Measurements from ENCODE around the gene FAM219B.

Gene FAM219B

GRCh38 chr15:74878273-74878672 is 28.4 kb downstream of the FAM219B start:
- no peaks in the 10 kb centered on the region for H3K36me3 Mint-ChIP-seq (ENCODE audit: low read depth)
- H3K9me3 Mint-ChIP-seq: no peaks in the 10 kb centered on the region
- peaks cover 15% of the 10 kb centered on the region for H3K27me3 Mint-ChIP-seq (ENCODE audit: low read depth)
- no peak overlapping the region for H3K4me3 Mint-ChIP-seq
- TF ChIP-seq CTCF (IDR thresholded peaks at IDR 0.05; ENCODE audit: unreplicated experiment in 3 of 3): no peak
- no peak overlapping the region for H3K27ac Mint-ChIP-seq
- H3K4me1 Mint-ChIP-seq: no peaks in the 10 kb centered on the region

- Mint-ChIP-seq H3K36me3 (ENCODE audit: low read depth) (peaks cover 4% of the 10 kb centered on the region), H3K27ac (peak overlapping the region; percentile 73 to 89 (median 84)), H3K4me1 (peaks cover 29% of the 10 kb centered on the region), H3K27me3 (ENCODE audit: low read depth) (peaks cover 10% of the 10 kb centered on the region), H3K4me3 (peak overlapping the region; percentile 91 to 94 (median 91)), H3K9me3 (no peaks in the 10 kb centered on the region)
- TF ChIP-seq CTCF (IDR thresholded peaks at IDR 0.05; ENCODE audit: unreplicated experiment in 3 of 3): no peak
These were observed 32.8 kb downstream of the FAM219B start for GRCh38 chr15:74873756-74874424.

- Mint-ChIP-seq H3K4me3 (peak within 1 kb of the TSS; percentile 91 to 94 (median 91)), H3K27me3 (ENCODE audit: low read depth) (peaks cover 10% of the 10 kb centered on the region), H3K9me3 (no peaks in the 10 kb centered on the region), H3K27ac (peak within 1 kb of the TSS; percentile 73 to 89 (median 84)), H3K36me3 (ENCODE audit: low read depth) (peaks cover 8% of the 10 kb centered on the region), H3K4me1 (peaks cover 31% of the 10 kb centered on the region)
- no peak for TF ChIP-seq CTCF (IDR thresholded peaks at IDR 0.05; ENCODE audit: unreplicated experiment in 3 of 3)
These were observed 33.5 kb downstream of the FAM219B start, which contains the start of gene SCAMP2 for GRCh38 chr15:74873036-74873755. TSS of gene SCAMP2 (minus strand) at chr15:74873365. CDS start at chr15:74873255, 110 bp downstream.

- Mint-ChIP-seq H3K4me1 (peaks cover 37% of the 10 kb centered on the region), H3K9me3 (no peaks in the 10 kb centered on the region), H3K27ac (peak overlapping the region; percentile 73 to 89 (median 84)), H3K27me3 (ENCODE audit: low read depth) (peaks cover 10% of the 10 kb centered on the region), H3K36me3 (ENCODE audit: low read depth) (peaks cover 14% of the 10 kb centered on the region), H3K4me3 (peak overlapping the region; percentile 91 to 94 (median 91))
- no peak for TF ChIP-seq CTCF (IDR thresholded peaks at IDR 0.05; ENCODE audit: unreplicated experiment in 3 of 3)
These were observed 34.0 kb downstream of the FAM219B start for GRCh38 chr15:74872702-74873035.

- Mint-ChIP-seq H3K36me3 (ENCODE audit: low read depth) (peaks cover 26% of the 10 kb centered on the region), H3K4me1 (peaks cover 51% of the 10 kb centered on the region), H3K27ac (peak overlapping the region; percentile 58 to 86 (median 71)), H3K27me3 (ENCODE audit: low read depth) (no peaks in the 10 kb centered on the region), H3K9me3 (no peaks in the 10 kb centered on the region), H3K4me3 (peak overlapping the region; percentile 70 to 82 (median 81))
- TF ChIP-seq CTCF (IDR thresholded peaks at IDR 0.05; ENCODE audit: unreplicated experiment in 3 of 3): no peak
These were observed 36.0 kb downstream of the FAM219B start for GRCh38 chr15:74870436-74871215.
